HFFc6 (cell line): ENCODE measurements around the gene PPARG. TPM values are rescaled to one million over a fixed set of nuclear protein-coding genes. Genes with fewer than 3 reads are reported as not detected.
"Not testable (repeated sequence)": the region's sequence is repeated elsewhere in the genome, so short reads cannot be mapped to it uniquely, and the experiment has no call there.

ENCODE experiments used
- DNase-seq: peaks from one replicate; pipeline ENCODE4 v3.0.0-alpha.2; 2018
- H3K27ac Mint-ChIP-seq: 2 replicates; pipeline ENCODE4 v1.8.0; 2020; ENCODE audit warnings: mild to moderate bottlenecking, mixed read lengths
- H3K27me3 Mint-ChIP-seq: 2 replicates; pipeline ENCODE4 v1.8.0; 2021; ENCODE audit warnings: mild to moderate bottlenecking, moderate library complexity, mixed read lengths; ENCODE audit not compliant: insufficient read depth
- H3K36me3 Mint-ChIP-seq: 2 replicates; pipeline ENCODE4 v1.8.0; 2021; ENCODE audit warnings: low read depth, mixed read lengths
- H3K4me1 Mint-ChIP-seq: 2 replicates; pipeline ENCODE4 v1.8.0; 2020; ENCODE audit warnings: low read depth, mixed read lengths
- H3K4me3 Mint-ChIP-seq: 2 replicates; pipeline ENCODE4 v1.8.0; 2020; ENCODE audit warnings: mild to moderate bottlenecking, moderate library complexity, mixed read lengths
- H3K9me3 Mint-ChIP-seq: 2 replicates; pipeline ENCODE4 v1.8.0; 2020; ENCODE audit warnings: mild to moderate bottlenecking, mixed read lengths
- CTCF ChIP-seq: fragments of 200-600 bp; sonication (generic); IDR thresholded peaks from 2 replicates; pipeline ENCODE4 v1.5.0; 2021; ENCODE audit warnings: antibody characterized with exemption, mild to moderate bottlenecking
- total RNA-seq, 6 experiments: library from RNA; stranded (reverse); fragmentation: NEBNext Ultra II Directional; extraction: Animal tissue kit (Norgen Biotek cat#: 25700); gene quantifications; 2 replicates in 1 of 6; 3 replicates in 5 of 6; pipeline ENCODE4 v1.2.3, GENCODE V29; 2021

Gene PPARG
- total RNA-seq, 6 experiments from 2014 or later = 3.7 to 4.8 (median 4.0) TPM

GRCh38 chr3:12249519-12249918 lies 39.4 kb upstream of the PPARG start:
- Mint-ChIP-seq H3K4me3 (no peak overlapping the region), H3K27ac (no peak overlapping the region), H3K36me3 (peaks cover 5% of the 10 kb centered on the region; the same call in 1 of the 2 replicates), H3K27me3 (peaks cover 13% of the 10 kb centered on the region), H3K9me3 (peaks cover 12% of the 10 kb centered on the region), H3K4me1 (no peaks in the 10 kb centered on the region)
- no peak for TF ChIP-seq CTCF
- no peak for DNase-seq

- no peak for TF ChIP-seq CTCF
- no peak overlapping the region for H3K27ac Mint-ChIP-seq
- peaks cover 5% of the 10 kb centered on the region; the same call in 1 of the 2 replicates for H3K36me3 Mint-ChIP-seq
- peaks cover 9% of the 10 kb centered on the region for H3K27me3 Mint-ChIP-seq
- no peak overlapping the region for H3K4me3 Mint-ChIP-seq
- no peak for DNase-seq
- peaks cover 12% of the 10 kb centered on the region for H3K9me3 Mint-ChIP-seq
- H3K4me1 Mint-ChIP-seq = no peaks in the 10 kb centered on the region
These were observed 36.0 kb upstream of the PPARG start for GRCh38 chr3:12252889-12253288.

GRCh38 chr3:12253516-12254343 lies 35.1 kb upstream of the PPARG start:
- H3K27me3 Mint-ChIP-seq = peaks cover 13% of the 10 kb centered on the region
- H3K4me1 Mint-ChIP-seq = no peaks in the 10 kb centered on the region
- no peak for TF ChIP-seq CTCF
- peaks cover 5% of the 10 kb centered on the region; the same call in 1 of the 2 replicates for H3K36me3 Mint-ChIP-seq
- no peak overlapping the region for H3K4me3 Mint-ChIP-seq
- no peak for DNase-seq
- H3K27ac Mint-ChIP-seq = no peak overlapping the region
- peaks cover 12% of the 10 kb centered on the region for H3K9me3 Mint-ChIP-seq

GRCh38 chr3:12255393-12255792 lies 33.5 kb upstream of the PPARG start:
- peaks cover 13% of the 10 kb centered on the region for H3K27me3 Mint-ChIP-seq
- H3K4me3 Mint-ChIP-seq = no peak overlapping the region
- no peaks in the 10 kb centered on the region for H3K36me3 Mint-ChIP-seq
- no peak overlapping the region for H3K27ac Mint-ChIP-seq
- no peak for DNase-seq
- H3K9me3 Mint-ChIP-seq = no peaks in the 10 kb centered on the region
- no peak for TF ChIP-seq CTCF
- no peaks in the 10 kb centered on the region for H3K4me1 Mint-ChIP-seq

- Mint-ChIP-seq H3K27ac (no peak overlapping the region), H3K4me3 (no peak overlapping the region)
- DNase-seq = no peak
These were observed 30.0 kb upstream of the PPARG start for GRCh38 chr3:12258911-12259310.

GRCh38 chr3:12262173-12262572 lies 26.7 kb upstream of the PPARG start:
- not testable (repeated sequence) for DNase-seq, H3K36me3 Mint-ChIP-seq, H3K9me3 Mint-ChIP-seq, H3K4me3 Mint-ChIP-seq, H3K27ac Mint-ChIP-seq, H3K4me1 Mint-ChIP-seq
- H3K27me3 Mint-ChIP-seq = peaks cover 13% of the 10 kb centered on the region

More at GRCh38 chr3:12258911-12259310, 30.0 kb upstream of the PPARG start:
- no peaks in the 10 kb centered on the region for H3K9me3 Mint-ChIP-seq
- H3K4me1 Mint-ChIP-seq = peaks cover 10% of the 10 kb centered on the region
- no peak for TF ChIP-seq CTCF
- peaks cover 13% of the 10 kb centered on the region for H3K27me3 Mint-ChIP-seq
- no peaks in the 10 kb centered on the region for H3K36me3 Mint-ChIP-seq
